KOPT-K1 (cell line): ENCODE data around the gene ADAMTS17.

ENCODE experiments used
- H3K27ac ChIP-seq: fragments of 200-600 bp; sonication (generic); 2 replicates; pipeline ENCODE4 v1.5.1; 2016; ENCODE audit warnings: antibody characterized with exemption, mild to moderate bottlenecking, low read depth, low read length; ENCODE audit not compliant: poor library complexity, severe bottlenecking
- H3K36me3 ChIP-seq: fragments of 200-600 bp; sonication (generic); 2 replicates; pipeline ENCODE4 v1.5.1; 2017; ENCODE audit warnings: antibody characterized with exemption, mild to moderate bottlenecking, low read length, moderate library complexity; ENCODE audit not compliant: insufficient read depth
- H3K9me3 ChIP-seq: fragments of 200-600 bp; sonication (generic); 2 replicates; pipeline ENCODE4 v1.5.1; 2017; ENCODE audit warnings: antibody characterized with exemption, low read length, mild to moderate bottlenecking; ENCODE audit not compliant: insufficient read depth, poor library complexity, severe bottlenecking

ADAMTS17 gene

DNA sequence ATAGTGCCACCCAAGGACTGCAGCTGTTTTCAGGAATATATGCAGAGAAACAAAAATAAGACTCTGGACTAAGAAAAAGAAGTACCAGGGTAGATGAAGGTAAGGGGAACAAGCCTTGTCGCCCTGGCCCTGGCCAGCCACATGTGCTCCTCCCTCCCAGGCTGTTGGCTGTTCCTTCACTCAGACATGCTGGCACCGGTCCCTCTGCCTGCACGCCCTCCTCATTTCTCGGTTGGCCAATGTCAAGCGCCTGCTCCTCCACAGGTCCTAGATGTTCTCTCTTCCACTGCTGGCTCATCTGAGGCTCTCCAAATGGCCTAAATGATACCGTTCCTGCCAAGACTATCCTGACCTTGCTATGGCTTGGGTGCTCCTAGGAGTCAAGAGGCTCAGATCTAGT is 320.1 kb downstream of the ADAMTS17 start:
- H3K27ac ChIP-seq, result no peak overlapping the region
- H3K9me3 ChIP-seq, result no peaks in the 10 kb centered on the region
- H3K36me3 ChIP-seq, result no peaks in the 10 kb centered on the region

DNA sequence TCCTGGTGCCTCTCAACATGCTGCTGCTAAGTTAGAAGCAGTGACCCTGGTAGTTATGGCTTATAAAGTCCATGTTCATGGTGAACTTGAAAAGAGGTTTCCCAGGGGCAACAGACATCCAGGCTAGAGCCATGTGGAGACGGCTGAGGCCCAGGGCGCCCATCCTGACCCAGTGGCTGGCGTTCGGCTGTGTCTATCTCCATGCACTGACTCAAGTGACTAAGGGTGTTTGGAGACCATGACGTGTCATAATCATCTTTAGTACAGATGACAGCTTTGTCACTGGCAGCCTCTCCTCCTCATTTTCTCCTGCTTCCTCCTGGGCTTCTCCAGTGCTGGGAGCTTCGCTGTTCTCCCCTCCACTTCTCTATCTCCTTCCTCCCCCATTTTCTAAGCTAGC is 321.2 kb downstream of the ADAMTS17 start:
- no peak overlapping the region for H3K27ac ChIP-seq
- no peaks in the 10 kb centered on the region for H3K9me3 ChIP-seq
- H3K36me3 ChIP-seq, result no peaks in the 10 kb centered on the region

GRCh38 chr15:100020189-100020588 is 321.6 kb downstream of the ADAMTS17 start:
- Histone ChIP-seq H3K27ac (no peak overlapping the region), H3K9me3 (no peaks in the 10 kb centered on the region), H3K36me3 (no peaks in the 10 kb centered on the region)

DNA sequence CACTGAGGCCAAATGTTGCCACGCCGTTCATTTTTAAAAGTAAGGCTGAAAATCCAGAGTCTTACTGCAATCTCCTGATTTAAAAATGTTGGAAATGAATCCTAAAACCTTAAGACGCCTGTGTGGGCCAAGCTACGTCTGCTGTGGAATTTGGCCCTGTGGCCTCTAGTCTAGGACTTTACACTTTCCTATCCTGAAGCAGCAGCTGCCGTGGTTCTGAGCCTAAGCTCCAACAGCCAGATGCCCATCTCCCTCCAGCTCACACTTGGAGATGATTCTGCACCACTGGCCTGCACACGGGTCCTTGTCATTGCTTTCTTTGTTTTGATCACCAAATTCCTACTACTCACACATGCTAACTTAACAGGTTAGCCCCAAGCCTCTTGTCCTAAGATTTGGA is 322.2 kb downstream of the ADAMTS17 start:
- no peaks in the 10 kb centered on the region for H3K36me3 ChIP-seq
- no peaks in the 10 kb centered on the region for H3K9me3 ChIP-seq
- no peak overlapping the region for H3K27ac ChIP-seq

DNA sequence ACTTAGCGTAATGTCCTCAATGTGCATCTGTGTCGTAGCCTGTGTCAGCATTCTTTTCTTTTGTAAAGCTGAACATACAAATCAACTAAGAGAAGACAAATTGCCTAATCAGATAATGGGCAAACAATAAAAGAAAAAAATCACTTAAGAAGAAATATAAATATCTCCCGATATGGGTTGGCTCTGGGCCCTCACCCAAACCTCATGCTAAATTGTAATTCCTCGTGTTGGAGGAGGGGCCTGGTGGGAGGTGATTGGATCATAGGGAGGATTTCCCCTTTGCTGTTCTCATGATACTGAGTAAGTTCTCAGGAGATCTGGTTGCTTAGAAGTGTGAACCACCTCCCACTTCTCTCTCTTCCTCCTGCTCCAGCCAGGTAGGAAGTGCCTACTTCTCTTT is 323.6 kb downstream of the ADAMTS17 start:
- Histone ChIP-seq H3K27ac (no peak overlapping the region), H3K9me3 (no peaks in the 10 kb centered on the region), H3K36me3 (no peaks in the 10 kb centered on the region)

- no peaks in the 10 kb centered on the region for H3K36me3 ChIP-seq
- H3K9me3 ChIP-seq, result no peaks in the 10 kb centered on the region
- no peak overlapping the region for H3K27ac ChIP-seq
These were observed 324.6 kb downstream of the ADAMTS17 start for GRCh38 chr15:100017140-100017539.

GRCh38 chr15:100016632-100017031 is 325.1 kb downstream of the ADAMTS17 start:
- Histone ChIP-seq H3K27ac (no peak overlapping the region), H3K9me3 (no peaks in the 10 kb centered on the region), H3K36me3 (no peaks in the 10 kb centered on the region)

DNA sequence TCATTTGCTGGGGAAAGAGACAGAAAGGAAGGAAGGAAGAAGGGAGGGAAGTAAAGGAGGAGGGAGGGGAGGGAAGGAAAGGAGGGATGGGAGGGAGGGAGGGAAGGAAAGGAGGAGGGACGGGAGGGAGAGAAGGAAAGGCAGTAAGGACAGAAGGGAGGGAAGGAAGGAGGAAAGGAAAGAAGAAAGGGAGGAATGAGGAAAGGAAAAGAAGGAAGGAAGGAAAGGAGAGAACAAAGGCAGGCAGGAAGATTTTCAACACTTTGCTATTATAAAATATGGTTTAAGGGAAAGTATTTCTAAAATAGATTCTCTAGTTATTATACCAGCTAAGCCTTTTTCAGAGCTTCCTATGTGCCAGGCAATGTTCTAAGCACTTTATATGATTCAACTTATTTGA is 330.5 kb downstream of the ADAMTS17 start:
- Histone ChIP-seq H3K27ac (no peak overlapping the region), H3K9me3 (no peaks in the 10 kb centered on the region), H3K36me3 (no peaks in the 10 kb centered on the region)

GRCh38 chr15:100009372-100009771 is 332.4 kb downstream of the ADAMTS17 start:
- Histone ChIP-seq H3K36me3 (no peaks in the 10 kb centered on the region), H3K9me3 (no peaks in the 10 kb centered on the region), H3K27ac (no peak overlapping the region)

- Histone ChIP-seq H3K36me3 (no peaks in the 10 kb centered on the region), H3K27ac (no peak overlapping the region), H3K9me3 (no peaks in the 10 kb centered on the region)
These were observed 333.5 kb downstream of the ADAMTS17 start for GRCh38 chr15:100008258-100008657.

DNA sequence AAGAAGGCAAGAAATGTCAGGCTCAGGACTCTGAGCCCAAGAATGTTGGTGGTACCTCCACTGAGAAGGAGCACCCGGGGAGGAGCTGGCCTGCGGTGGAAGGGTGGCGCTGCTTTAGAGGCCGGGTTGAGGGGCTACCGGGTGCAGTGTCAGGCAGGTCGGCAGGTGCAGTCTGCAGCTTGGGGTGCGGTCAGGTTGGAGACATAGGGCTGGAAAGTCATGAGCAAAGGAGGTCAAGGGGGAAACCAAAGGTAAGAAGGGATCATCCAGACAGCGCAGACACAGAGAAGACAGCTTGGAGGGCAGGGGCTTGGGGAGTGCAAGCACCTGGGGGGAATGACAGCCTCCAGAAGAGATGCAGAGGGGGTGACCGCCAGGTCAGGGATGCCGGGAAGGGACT is 334.2 kb downstream of the ADAMTS17 start:
- H3K27ac ChIP-seq, result no peak overlapping the region
- H3K36me3 ChIP-seq, result no peaks in the 10 kb centered on the region
- no peaks in the 10 kb centered on the region for H3K9me3 ChIP-seq

- Histone ChIP-seq H3K9me3 (no peaks in the 10 kb centered on the region), H3K27ac (no peak overlapping the region), H3K36me3 (no peaks in the 10 kb centered on the region)
These were observed 336.1 kb downstream of the ADAMTS17 start for GRCh38 chr15:100005715-100006114.

DNA sequence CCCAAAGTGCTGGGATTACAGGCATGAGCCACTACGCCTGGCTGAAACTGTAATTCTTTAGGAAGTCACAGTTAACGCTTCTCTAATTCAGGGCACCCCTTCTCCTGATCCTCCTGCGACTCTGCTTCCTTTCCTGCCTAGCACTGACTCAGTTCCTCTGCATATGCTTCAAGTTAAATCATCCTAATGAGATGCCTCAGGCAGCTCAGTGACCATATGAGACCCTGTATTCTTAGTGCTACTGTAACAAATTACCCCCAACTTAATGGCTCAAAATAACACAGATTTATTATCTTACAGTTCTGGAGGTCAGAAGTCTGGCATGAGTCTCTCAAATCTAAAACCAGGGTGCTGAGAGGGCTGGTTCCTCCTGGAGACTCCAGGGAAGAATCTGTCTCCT is 336.8 kb downstream of the ADAMTS17 start:
- H3K27ac ChIP-seq, result no peak overlapping the region
- no peaks in the 10 kb centered on the region for H3K36me3 ChIP-seq
- no peaks in the 10 kb centered on the region for H3K9me3 ChIP-seq

GRCh38 chr15:100002787-100003536 is 338.8 kb downstream of the ADAMTS17 start:
- Histone ChIP-seq H3K27ac (no peak overlapping the region), H3K36me3 (no peaks in the 10 kb centered on the region), H3K9me3 (no peaks in the 10 kb centered on the region)

GRCh38 chr15:100002086-100002620 is 339.6 kb downstream of the ADAMTS17 start:
- H3K27ac ChIP-seq, result no peak overlapping the region
- no peaks in the 10 kb centered on the region for H3K9me3 ChIP-seq
- H3K36me3 ChIP-seq, result no peaks in the 10 kb centered on the region

DNA sequence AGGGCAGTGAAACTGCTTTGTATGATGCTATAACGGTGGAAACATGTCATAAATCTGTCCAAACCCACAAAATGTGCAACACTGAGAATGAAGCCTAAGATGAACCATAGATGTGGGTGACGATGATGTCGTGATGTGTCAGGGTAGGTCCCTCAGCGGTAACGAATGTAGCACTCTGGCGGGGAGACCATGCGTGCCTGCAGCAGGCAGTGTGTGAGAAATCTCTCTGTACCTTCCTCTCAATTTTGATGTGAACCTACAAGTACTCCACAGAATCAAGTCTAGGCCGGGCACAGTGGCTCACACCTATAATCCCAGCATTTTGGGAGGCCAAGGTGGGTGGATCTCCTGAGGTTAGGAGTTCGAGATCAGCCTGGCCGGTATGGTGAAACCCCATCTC is 340.4 kb downstream of the ADAMTS17 start:
- Histone ChIP-seq H3K9me3 (no peaks in the 10 kb centered on the region), H3K27ac (no peak overlapping the region), H3K36me3 (no peaks in the 10 kb centered on the region)
